DOHH2 (cell line): ENCODE data around the gene MED13L.

Source experiments
- EZH2phosphoT487 ChIP-seq: fragments of 200-600 bp; sonication (generic); IDR thresholded peaks from 2 replicates; pipeline ENCODE4 v1.6.1; 2017; ENCODE audit warnings: borderline replicate concordance, mild to moderate bottlenecking, antibody characterized with exemption, low read length, moderate library complexity, mixed read lengths
- TF ChIP-seq, protein P1 (sequence below): fragments of 200-600 bp; sonication (generic); IDR thresholded peaks from one replicate; pipeline ENCODE4 v1.5.1; 2014; ENCODE audit warnings: antibody characterized with exemption, mild to moderate bottlenecking, low read depth, low read length; ENCODE audit not compliant: poor library complexity, severe bottlenecking

DNA sequence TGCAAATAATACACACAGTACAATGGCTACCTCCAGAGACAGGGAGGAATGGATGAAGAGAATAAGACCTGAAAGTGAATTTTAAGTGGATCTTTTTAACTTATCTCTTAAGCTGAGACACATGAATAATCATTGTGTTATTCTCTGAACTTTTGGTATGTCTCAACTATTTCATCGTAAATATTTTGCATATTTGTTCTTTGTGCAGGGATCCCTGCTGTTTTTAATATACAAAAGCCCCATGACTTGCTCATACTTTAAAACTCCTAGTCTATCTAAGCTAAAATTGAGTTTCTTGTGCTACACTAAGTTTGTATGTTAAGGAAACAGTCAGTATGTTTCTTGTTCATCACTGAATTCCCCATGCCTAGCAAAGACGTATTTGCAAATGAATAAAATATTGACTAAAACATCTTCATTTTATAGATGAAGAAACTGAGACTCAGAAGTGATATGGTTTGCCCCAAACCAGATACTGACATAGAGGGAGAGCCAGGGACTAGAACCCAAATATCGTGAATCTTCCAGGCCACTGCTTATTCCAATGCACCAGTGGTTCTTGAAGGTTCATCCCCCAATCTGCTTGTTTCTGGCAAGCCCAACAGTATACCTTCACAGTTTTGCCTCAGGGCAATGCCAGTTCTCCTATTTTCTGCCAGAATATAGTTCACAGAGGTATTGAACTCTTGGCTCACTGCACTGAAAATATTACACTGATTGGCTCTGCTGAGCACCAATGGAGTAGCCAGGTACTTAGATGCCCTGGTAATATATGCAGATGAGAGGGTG, 356.9 kb downstream of the MED13L start:
- TF ChIP-seq EZH2phosphoT487: no peak
- TF ChIP-seq, protein P1, sequence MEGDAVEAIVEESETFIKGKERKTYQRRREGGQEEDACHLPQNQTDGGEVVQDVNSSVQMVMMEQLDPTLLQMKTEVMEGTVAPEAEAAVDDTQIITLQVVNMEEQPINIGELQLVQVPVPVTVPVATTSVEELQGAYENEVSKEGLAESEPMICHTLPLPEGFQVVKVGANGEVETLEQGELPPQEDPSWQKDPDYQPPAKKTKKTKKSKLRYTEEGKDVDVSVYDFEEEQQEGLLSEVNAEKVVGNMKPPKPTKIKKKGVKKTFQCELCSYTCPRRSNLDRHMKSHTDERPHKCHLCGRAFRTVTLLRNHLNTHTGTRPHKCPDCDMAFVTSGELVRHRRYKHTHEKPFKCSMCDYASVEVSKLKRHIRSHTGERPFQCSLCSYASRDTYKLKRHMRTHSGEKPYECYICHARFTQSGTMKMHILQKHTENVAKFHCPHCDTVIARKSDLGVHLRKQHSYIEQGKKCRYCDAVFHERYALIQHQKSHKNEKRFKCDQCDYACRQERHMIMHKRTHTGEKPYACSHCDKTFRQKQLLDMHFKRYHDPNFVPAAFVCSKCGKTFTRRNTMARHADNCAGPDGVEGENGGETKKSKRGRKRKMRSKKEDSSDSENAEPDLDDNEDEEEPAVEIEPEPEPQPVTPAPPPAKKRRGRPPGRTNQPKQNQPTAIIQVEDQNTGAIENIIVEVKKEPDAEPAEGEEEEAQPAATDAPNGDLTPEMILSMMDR: no peak
